ENCODE measurements around the gene SLC27A2. TPM values are rescaled to one million over a fixed set of nuclear protein-coding genes. Genes with fewer than 3 reads are reported as not detected.

SLC27A2 gene
- 31.2 to 36.2 TPM (median 35.5 TPM) in 5 replicates for total RNA-seq (2022; extraction: Qiagen RNA extraction)

GRCh38 chr15:50181969-50182218 is at the start of gene SLC27A2:
Gene SLC27A2 (plus strand): TSS chr15:50182196. CDS start chr15:50182428, 232 bp downstream.

GRCh38 chr15:50265620-50266019 is 83.6 kb downstream of the SLC27A2 start, which contains the start of gene HDC:
Gene HDC (minus strand): TSS chr15:50265726. CDS start chr15:50265623, 103 bp downstream.

Other genes with a start within 250 kb of the SLC27A2 start
- 1.0 to 1.2 TPM (median 1.0 TPM) in 5 replicates for gene ATP8B4, start 63.0 kb upstream of the SLC27A2 start, total RNA-seq (2022; extraction: Qiagen RNA extraction)
- gene HDC, start 83.5 kb downstream of the SLC27A2 start, total RNA-seq (2022; extraction: Qiagen RNA extraction) = 0.05 to 0.15 TPM (median 0.12 TPM) in 4 of 5 replicates, not detected in the other
- 26.3 to 38.4 TPM (median 32.0 TPM) in 5 replicates for gene GABPB1, start 173.0 kb downstream of the SLC27A2 start, total RNA-seq (2022; extraction: Qiagen RNA extraction)
- 34.4 to 54.4 TPM (median 37.5 TPM) in 5 replicates for gene USP8, start 242.2 kb downstream of the SLC27A2 start, total RNA-seq (2022; extraction: Qiagen RNA extraction)